WTC11 (cell line): ENCODE results near the gene THSD7B. TPM values are rescaled to one million over a fixed set of nuclear protein-coding genes. Genes with fewer than 3 reads are reported as not detected.
A peak's percentile ranks its signal among the peaks of the same experiment; 100 is the strongest.

Experiments
- ATAC-seq: fragments of 200-7000 bp; cut with Tn5 transposase; 2 replicates; pipeline ENCODE4 v1.10.0; 2021; ENCODE audit warnings: mild to moderate bottlenecking, moderate library complexity
- CTCF ChIA-PET: fragments of 300-600 bp; sonication (Branson Sonifier 250); formaldehyde crosslinking; loops from one replicate; lab custom pipeline; 2021; ENCODE audit warnings: antibody characterized with exemption; lab: Charles Lee
- POLR2A ChIA-PET: fragments of 350-600 bp; sonication (Branson Sonifier 250); formaldehyde crosslinking; loops from one replicate; lab custom pipeline; 2021; ENCODE audit warnings: antibody characterized with exemption; lab: Charles Lee
- DNase-seq: peaks from one replicate; pipeline ENCODE4 v3.0.0; 2021; ENCODE audit warnings: low spot score
- H3K27ac Mint-ChIP-seq: 2 replicates; pipeline ENCODE4 v1.8.0; 2021; ENCODE audit warnings: mixed read lengths
- H3K27me3 Mint-ChIP-seq: 2 replicates; pipeline ENCODE4 v1.8.0; 2021; ENCODE audit warnings: low read depth, mild to moderate bottlenecking, moderate library complexity, mixed read lengths
- H3K36me3 Mint-ChIP-seq: 2 replicates; pipeline ENCODE4 v1.8.0; 2021; ENCODE audit warnings: mixed read lengths
- H3K4me1 Mint-ChIP-seq: 2 replicates; pipeline ENCODE4 v1.8.0; 2022; ENCODE audit warnings: mixed read lengths
- H3K4me3 Mint-ChIP-seq: 2 replicates; pipeline ENCODE4 v1.8.0; 2021; ENCODE audit warnings: mild to moderate bottlenecking, moderate library complexity, mixed read lengths
- H3K9me3 Mint-ChIP-seq: 2 replicates; pipeline ENCODE4 v1.8.0; 2021; ENCODE audit warnings: mixed read lengths
- ARID4B ChIP-seq: sonication (generic); formaldehyde crosslinking; IDR thresholded peaks from 2 replicates; pipeline ENCODE4 v1.8.0; 2023; ENCODE audit warnings: missing genetic modification reagents, mild to moderate bottlenecking, borderline replicate concordance
- CTCF ChIP-seq: fragments of 200-600 bp; IDR thresholded peaks from 2 replicates; pipeline ENCODE4 v1.8.0; 2022; ENCODE audit warnings: antibody characterized with exemption
- ELF4 ChIP-seq: sonication (generic); formaldehyde crosslinking; IDR thresholded peaks from 2 replicates; pipeline ENCODE4 v1.8.1; 2022; ENCODE audit warnings: low read depth, mild to moderate bottlenecking, moderate library complexity, missing genetic modification reagents
- GTF2I ChIP-seq: fragments of 250-450 bp; sonication (Bioruptor Pico); conservative IDR thresholded peaks from 2 replicates; pipeline ENCODE4 v1.4.0; 2021; ENCODE audit warnings: mild to moderate bottlenecking
- HMGA2 ChIP-seq: fragments of 250-450 bp; sonication (Bioruptor Pico); IDR thresholded peaks from 2 replicates; pipeline ENCODE4 v1.4.0; 2021; ENCODE audit warnings: mild to moderate bottlenecking, moderate library complexity
- NR1H2 ChIP-seq: sonication (generic); formaldehyde crosslinking; IDR thresholded peaks from 2 replicates; pipeline ENCODE4 v1.9.0; 2021; ENCODE audit warnings: mild to moderate bottlenecking, moderate library complexity, missing genetic modification reagents
- RORB ChIP-seq: fragments of 250-450 bp; sonication (Bioruptor Pico); IDR thresholded peaks from 2 replicates; pipeline ENCODE4 v1.9.0; 2021; ENCODE audit warnings: mild to moderate bottlenecking
- SP1 ChIP-seq: sonication (generic); formaldehyde crosslinking; conservative IDR thresholded peaks from 2 replicates; pipeline ENCODE4 v1.8.1; 2022; ENCODE audit warnings: missing genetic modification reagents
- TEAD4 ChIP-seq: sonication (generic); formaldehyde crosslinking; IDR thresholded peaks from 2 replicates; pipeline ENCODE4 v1.8.0; 2022; ENCODE audit warnings: mild to moderate bottlenecking, missing genetic modification reagents
- ZNF219 ChIP-seq: sonication (generic); formaldehyde crosslinking; IDR thresholded peaks from 2 replicates; pipeline ENCODE4 v1.8.0; 2023; ENCODE audit warnings: missing genetic modification reagents, mild to moderate bottlenecking, borderline replicate concordance
- ZNF232 ChIP-seq: sonication (generic); formaldehyde crosslinking; IDR thresholded peaks from 2 replicates; pipeline ENCODE4 v1.8.0; 2022; ENCODE audit warnings: mild to moderate bottlenecking, missing genetic modification reagents
- ZNF396 ChIP-seq: fragments of 250-450 bp; sonication (Bioruptor Pico); IDR thresholded peaks from 2 replicates; pipeline ENCODE4 v1.8.0; 2021; ENCODE audit warnings: mild to moderate bottlenecking, moderate library complexity, borderline replicate concordance
- ZNF671 ChIP-seq: fragments of 250-450 bp; sonication (Bioruptor Pico); IDR thresholded peaks from 2 replicates; pipeline ENCODE4 v1.8.0; 2021; ENCODE audit warnings: mild to moderate bottlenecking
- ZSCAN18 ChIP-seq: fragments of 250-450 bp; sonication (Bioruptor Pico); IDR thresholded peaks from 2 replicates; pipeline ENCODE4 v2.1.2; 2022; ENCODE audit warnings: mild to moderate bottlenecking, moderate library complexity
- total RNA-seq: library from RNA; stranded (reverse); gene quantifications from 3 replicates; pipeline ENCODE4 v1.2.3, GENCODE V29; 2021
- TF ChIP-seq, protein P1 (sequence below): sonication (generic); formaldehyde crosslinking; IDR thresholded peaks from 2 replicates; pipeline ENCODE4 v1.8.0; 2023; ENCODE audit warnings: mild to moderate bottlenecking, missing genetic modification reagents
- TF ChIP-seq, protein P2 (sequence below): sonication (generic); formaldehyde crosslinking; IDR thresholded peaks from 2 replicates; pipeline ENCODE4 v1.8.1; 2022; ENCODE audit warnings: mild to moderate bottlenecking, missing genetic modification reagents, moderate library complexity, borderline replicate concordance
- TF ChIP-seq, protein P3 (sequence below): fragments of 250-450 bp; sonication (Bioruptor Pico); IDR thresholded peaks from 2 replicates; pipeline ENCODE4 v1.8.0; 2021; ENCODE audit warnings: mild to moderate bottlenecking
- TF ChIP-seq, protein P4 (sequence below): fragments of 250-450 bp; sonication (Bioruptor Pico); IDR thresholded peaks from 2 replicates; pipeline ENCODE4 v1.9.0; 2021; ENCODE audit warnings: moderate library complexity, mild to moderate bottlenecking, inconsistent platforms, borderline replicate concordance

Gene THSD7B
- total RNA-seq, 1 experiment from 2014 or later, result 2.9 TPM

DNA sequence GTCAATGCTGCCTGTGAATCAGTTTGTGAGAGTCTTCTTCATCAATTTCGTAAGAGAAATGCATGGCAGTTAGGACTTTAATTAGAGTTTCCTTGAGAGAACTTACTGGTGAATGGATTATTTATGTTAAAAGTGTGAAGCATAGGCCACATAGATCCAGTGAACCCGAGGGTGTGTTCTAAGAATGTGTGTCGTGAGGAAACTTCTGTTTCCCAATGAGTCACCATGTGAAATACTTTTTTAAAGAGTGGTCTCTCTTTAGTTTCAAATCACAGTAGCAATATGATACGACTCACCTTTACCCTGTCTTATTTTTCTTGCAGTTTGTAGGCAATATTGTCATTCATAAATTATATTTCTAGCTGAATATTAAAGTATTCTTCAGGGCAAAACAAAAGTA is 18.5 kb downstream of the THSD7B start:
- POLR2A ChIA-PET, result no interaction called here
- CTCF ChIA-PET, result no interaction called here
- Mint-ChIP-seq H3K27ac (no peak overlapping the region), H3K36me3 (no peaks in the 10 kb centered on the region), H3K4me1 (peaks cover 14% of the 10 kb centered on the region), H3K27me3 (no peaks in the 10 kb centered on the region), H3K4me3 (no peak overlapping the region), H3K9me3 (no peaks in the 10 kb centered on the region)
- DNase-seq (no peak), ATAC-seq (no peak)
- TF ChIP-seq ZNF219, result no peak

GRCh38 chr2:136785215-136785614 is 19.9 kb downstream of the THSD7B start:
- H3K9me3 Mint-ChIP-seq, result no peaks in the 10 kb centered on the region
- POLR2A ChIA-PET, result no interaction called here
- H3K27ac Mint-ChIP-seq, result no peak overlapping the region
- peaks cover 14% of the 10 kb centered on the region for H3K4me1 Mint-ChIP-seq
- H3K4me3 Mint-ChIP-seq, result no peak overlapping the region
- no peaks in the 10 kb centered on the region for H3K27me3 Mint-ChIP-seq
- no peak for DNase-seq
- no peak for ATAC-seq
- no peaks in the 10 kb centered on the region for H3K36me3 Mint-ChIP-seq
- no peak for TF ChIP-seq ZSCAN18 (CRISPR knock-in tag)
- no peak for TF ChIP-seq ZNF396 (CRISPR knock-in tag)
- no peak for TF ChIP-seq GTF2I (CRISPR knock-in tag)
- no peak for TF ChIP-seq CTCF
- TF ChIP-seq NR1H2, result no peak
- TF ChIP-seq, protein P1, sequence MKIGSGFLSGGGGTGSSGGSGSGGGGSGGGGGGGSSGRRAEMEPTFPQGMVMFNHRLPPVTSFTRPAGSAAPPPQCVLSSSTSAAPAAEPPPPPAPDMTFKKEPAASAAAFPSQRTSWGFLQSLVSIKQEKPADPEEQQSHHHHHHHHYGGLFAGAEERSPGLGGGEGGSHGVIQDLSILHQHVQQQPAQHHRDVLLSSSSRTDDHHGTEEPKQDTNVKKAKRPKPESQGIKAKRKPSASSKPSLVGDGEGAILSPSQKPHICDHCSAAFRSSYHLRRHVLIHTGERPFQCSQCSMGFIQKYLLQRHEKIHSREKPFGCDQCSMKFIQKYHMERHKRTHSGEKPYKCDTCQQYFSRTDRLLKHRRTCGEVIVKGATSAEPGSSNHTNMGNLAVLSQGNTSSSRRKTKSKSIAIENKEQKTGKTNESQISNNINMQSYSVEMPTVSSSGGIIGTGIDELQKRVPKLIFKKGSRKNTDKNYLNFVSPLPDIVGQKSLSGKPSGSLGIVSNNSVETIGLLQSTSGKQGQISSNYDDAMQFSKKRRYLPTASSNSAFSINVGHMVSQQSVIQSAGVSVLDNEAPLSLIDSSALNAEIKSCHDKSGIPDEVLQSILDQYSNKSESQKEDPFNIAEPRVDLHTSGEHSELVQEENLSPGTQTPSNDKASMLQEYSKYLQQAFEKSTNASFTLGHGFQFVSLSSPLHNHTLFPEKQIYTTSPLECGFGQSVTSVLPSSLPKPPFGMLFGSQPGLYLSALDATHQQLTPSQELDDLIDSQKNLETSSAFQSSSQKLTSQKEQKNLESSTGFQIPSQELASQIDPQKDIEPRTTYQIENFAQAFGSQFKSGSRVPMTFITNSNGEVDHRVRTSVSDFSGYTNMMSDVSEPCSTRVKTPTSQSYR, result no peak
- TF ChIP-seq ZNF219, result no peak
- TF ChIP-seq, protein P2, sequence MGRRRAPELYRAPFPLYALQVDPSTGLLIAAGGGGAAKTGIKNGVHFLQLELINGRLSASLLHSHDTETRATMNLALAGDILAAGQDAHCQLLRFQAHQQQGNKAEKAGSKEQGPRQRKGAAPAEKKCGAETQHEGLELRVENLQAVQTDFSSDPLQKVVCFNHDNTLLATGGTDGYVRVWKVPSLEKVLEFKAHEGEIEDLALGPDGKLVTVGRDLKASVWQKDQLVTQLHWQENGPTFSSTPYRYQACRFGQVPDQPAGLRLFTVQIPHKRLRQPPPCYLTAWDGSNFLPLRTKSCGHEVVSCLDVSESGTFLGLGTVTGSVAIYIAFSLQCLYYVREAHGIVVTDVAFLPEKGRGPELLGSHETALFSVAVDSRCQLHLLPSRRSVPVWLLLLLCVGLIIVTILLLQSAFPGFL (CRISPR knock-in tag), result no peak
- no peak for TF ChIP-seq ZNF671 (CRISPR knock-in tag)
- no peak for TF ChIP-seq RORB (CRISPR knock-in tag)
- TF ChIP-seq HMGA2 (CRISPR knock-in tag), result no peak
- no peak for TF ChIP-seq TEAD4 (CRISPR knock-in tag)
- no peak for TF ChIP-seq SP1
- TF ChIP-seq ELF4 (CRISPR knock-in tag), result no peak
- CTCF ChIA-PET, result no interaction called here

DNA sequence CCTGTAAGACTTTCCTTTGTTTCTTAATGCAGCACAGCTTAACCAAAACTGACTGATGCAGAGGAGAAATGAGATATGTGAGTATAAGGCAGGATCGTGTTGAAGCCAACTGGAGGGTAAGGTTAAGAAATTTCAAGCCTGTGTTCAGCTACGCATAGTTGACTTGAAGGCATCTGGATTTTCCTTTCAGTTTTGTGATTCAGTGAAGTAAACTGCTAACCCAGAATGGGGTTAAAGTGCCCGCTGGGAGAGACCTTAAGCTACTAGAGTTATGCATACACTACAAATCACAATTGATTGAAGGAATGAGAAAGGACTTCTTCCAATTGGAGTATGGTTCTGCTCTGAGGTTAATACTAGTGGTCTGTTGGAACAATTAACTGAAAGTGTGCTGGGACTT is 22.6 kb downstream of the THSD7B start:
- Mint-ChIP-seq H3K9me3 (no peaks in the 10 kb centered on the region), H3K27ac (no peak overlapping the region), H3K27me3 (no peaks in the 10 kb centered on the region), H3K4me1 (peaks cover 7% of the 10 kb centered on the region), H3K4me3 (no peak overlapping the region), H3K36me3 (no peaks in the 10 kb centered on the region)
- ChIA-PET POLR2A (no interaction called here), CTCF (interaction anchor here (0.8 kb wide), 1 partner anchor 8 kb away, joined by 3 read pairs; no protein-coding TSS in a partner anchor)
- DNase-seq (no peak), ATAC-seq (peak; percentile 67)
- no peak for TF ChIP-seq ARID4B (CRISPR knock-in tag)
- TF ChIP-seq, protein P3, sequence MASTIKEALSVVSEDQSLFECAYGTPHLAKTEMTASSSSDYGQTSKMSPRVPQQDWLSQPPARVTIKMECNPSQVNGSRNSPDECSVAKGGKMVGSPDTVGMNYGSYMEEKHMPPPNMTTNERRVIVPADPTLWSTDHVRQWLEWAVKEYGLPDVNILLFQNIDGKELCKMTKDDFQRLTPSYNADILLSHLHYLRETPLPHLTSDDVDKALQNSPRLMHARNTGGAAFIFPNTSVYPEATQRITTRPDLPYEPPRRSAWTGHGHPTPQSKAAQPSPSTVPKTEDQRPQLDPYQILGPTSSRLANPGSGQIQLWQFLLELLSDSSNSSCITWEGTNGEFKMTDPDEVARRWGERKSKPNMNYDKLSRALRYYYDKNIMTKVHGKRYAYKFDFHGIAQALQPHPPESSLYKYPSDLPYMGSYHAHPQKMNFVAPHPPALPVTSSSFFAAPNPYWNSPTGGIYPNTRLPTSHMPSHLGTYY, result no peak
- TF ChIP-seq, protein P4, sequence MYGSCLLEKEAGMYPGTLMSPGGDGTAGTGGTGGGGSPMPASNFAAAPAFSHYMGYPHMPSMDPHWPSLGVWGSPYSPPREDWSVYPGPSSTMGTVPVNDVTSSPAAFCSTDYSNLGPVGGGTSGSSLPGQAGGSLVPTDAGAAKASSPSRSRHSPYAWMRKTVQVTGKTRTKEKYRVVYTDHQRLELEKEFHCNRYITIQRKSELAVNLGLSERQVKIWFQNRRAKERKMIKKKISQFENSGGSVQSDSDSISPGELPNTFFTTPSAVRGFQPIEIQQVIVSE, result no peak
- no peak for TF ChIP-seq ZNF232
